T-helper 9 cell (primary cell): Measurements from ENCODE around the gene FBF1.
"Not testable (repeated sequence)": the region's sequence is repeated elsewhere in the genome, so short reads cannot be mapped to it uniquely, and the experiment has no call there.

Experiments used
- DNase-seq: peaks from one replicate; pipeline ENCODE4 v3.0.0-alpha.2; 2020

FBF1 gene

GRCh38 chr17:75874323-75875181, 66.3 kb downstream of the FBF1 start:
- no peak for DNase-seq

GRCh38 chr17:75873587-75874322, 67.1 kb downstream of the FBF1 start:
- no peak for DNase-seq

- peak; percentile 41 for DNase-seq
Observed at GRCh38 chr17:75872434-75873351, 68.1 kb downstream of the FBF1 start.

- not testable (repeated sequence) for DNase-seq
Observed at GRCh38 chr17:75870228-75870627, 70.6 kb downstream of the FBF1 start.

- no peak for DNase-seq
Observed at GRCh38 chr17:75869282-75870141, 71.3 kb downstream of the FBF1 start.

- not testable (repeated sequence) for DNase-seq
Observed at GRCh38 chr17:75868730-75869281, 72.0 kb downstream of the FBF1 start.

GRCh38 chr17:75865404-75866188, 75.2 kb downstream of the FBF1 start:
- not testable (repeated sequence) for DNase-seq

- not testable (repeated sequence) for DNase-seq
Observed at GRCh38 chr17:75864887-75865286, 76.0 kb downstream of the FBF1 start.

GRCh38 chr17:75864448-75864871, 76.4 kb downstream of the FBF1 start:
- no peak for DNase-seq

- DNase-seq = no peak
Observed at GRCh38 chr17:75861927-75862317, 78.9 kb downstream of the FBF1 start.
